DOHH2 (cell line): ENCODE measurements around the gene STK4.

Source experiments
- H3F3A ChIP-seq: fragments of 200-600 bp; sonication (generic), shearing (Covaris generic); 2 replicates; pipeline ENCODE4 v1.6.0; 2016; ENCODE audit warnings: antibody characterized with exemption, mild to moderate bottlenecking; ENCODE audit not compliant: control insufficient read depth, insufficient read depth
- H3K27ac ChIP-seq: fragments of 200-600 bp; sonication (generic); 2 replicates; pipeline ENCODE4 v1.5.1; 2014; ENCODE audit warnings: low read depth, mild to moderate bottlenecking, low read length, moderate library complexity
- H3K27me3 ChIP-seq: fragments of 200-600 bp; sonication (generic); 2 replicates; pipeline ENCODE4 v1.6.1; 2014; ENCODE audit warnings: mild to moderate bottlenecking, low read length, mixed read lengths; ENCODE audit not compliant: control insufficient read depth
- H3K36me3 ChIP-seq: fragments of 200-600 bp; sonication (generic); 2 replicates; pipeline ENCODE4 v1.6.1; 2014; ENCODE audit warnings: mild to moderate bottlenecking, low read length, moderate library complexity, mixed read lengths; ENCODE audit not compliant: control insufficient read depth
- H3K4me1 ChIP-seq: fragments of 200-600 bp; sonication (generic); 2 replicates; pipeline ENCODE4 v1.6.1; 2014; ENCODE audit warnings: mild to moderate bottlenecking, low read length, mixed read lengths; ENCODE audit not compliant: control insufficient read depth
- H3K4me2 ChIP-seq: fragments of 200-600 bp; sonication (generic); 2 replicates; pipeline ENCODE4 v1.6.0; 2014; ENCODE audit warnings: mild to moderate bottlenecking, low read length, moderate library complexity
- H3K4me3 ChIP-seq: fragments of 200-600 bp; sonication (generic); 2 replicates; pipeline ENCODE4 v1.5.1; 2014; ENCODE audit warnings: mild to moderate bottlenecking, low read length, mixed read lengths
- H3K79me2 ChIP-seq: fragments of 200-600 bp; sonication (generic); 2 replicates; pipeline ENCODE4 v1.6.1; 2014; ENCODE audit warnings: mild to moderate bottlenecking, low read length, mixed read lengths; ENCODE audit not compliant: control insufficient read depth
- H3K9me2 ChIP-seq: fragments of 200-600 bp; sonication (generic); replicated peaks from 2 replicates; pipeline ENCODE4 v1.6.1; 2014; ENCODE audit warnings: mild to moderate bottlenecking, low read length, mixed read lengths; ENCODE audit not compliant: control insufficient read depth
- H3K9me3 ChIP-seq: fragments of 200-600 bp; sonication (generic); 2 replicates; pipeline ENCODE4 v1.6.1; 2014; ENCODE audit warnings: antibody characterized with exemption, low read length, mixed read lengths; ENCODE audit not compliant: control insufficient read depth, insufficient read depth
- H4K20me1 ChIP-seq: fragments of 200-600 bp; sonication (generic); 2 replicates; pipeline ENCODE4 v1.6.0; 2014; ENCODE audit warnings: low read depth, mild to moderate bottlenecking, antibody characterized with exemption, low read length, moderate library complexity; ENCODE audit not compliant: control insufficient read depth, insufficient read depth
- CTCF ChIP-seq: fragments of 200-600 bp; sonication (generic); IDR thresholded peaks from one replicate; pipeline ENCODE4 v1.5.1; 2014; ENCODE audit warnings: antibody characterized with exemption, mild to moderate bottlenecking, low read depth, low read length; ENCODE audit not compliant: poor library complexity, severe bottlenecking
- EZH2phosphoT487 ChIP-seq: fragments of 200-600 bp; sonication (generic); IDR thresholded peaks from 2 replicates; pipeline ENCODE4 v1.6.1; 2017; ENCODE audit warnings: borderline replicate concordance, mild to moderate bottlenecking, antibody characterized with exemption, low read length, moderate library complexity, mixed read lengths

STK4 gene

GRCh38 chr20:44993343-44993742 is 27.0 kb downstream of the STK4 start:
- no peak overlapping the region for H3K4me2 ChIP-seq
- no peaks in the 10 kb centered on the region for H3K9me2 ChIP-seq
- peaks cover 49% of the 10 kb centered on the region for H3K4me1 ChIP-seq
- no peaks in the 10 kb centered on the region for H3K27me3 ChIP-seq
- H3K79me2 ChIP-seq = peaks cover 75% of the 10 kb centered on the region
- H3K27ac ChIP-seq = no peak overlapping the region
- H3K36me3 ChIP-seq = peaks cover 89% of the 10 kb centered on the region
- TF ChIP-seq EZH2phosphoT487 = no peak
- TF ChIP-seq CTCF = no peak
- H4K20me1 ChIP-seq = peaks cover 8% of the 10 kb centered on the region; the same call in 1 of the 2 replicates
- no peak overlapping the region for H3K4me3 ChIP-seq
- no peaks in the 10 kb centered on the region for H3K9me3 ChIP-seq
- H3F3A ChIP-seq = no peaks in the 10 kb centered on the region; the same call in 1 of the 2 replicates

- H3K4me3 ChIP-seq = 0 out of 2 replicates have a peak overlapping the region, but pooled peaks have one; percentile 23
Measured at GRCh38 chr20:44997171-44997570, 30.9 kb downstream of the STK4 start.

GRCh38 chr20:44997668-44998067 is 31.4 kb downstream of the STK4 start:
- Histone ChIP-seq H3K79me2 (peaks cover 52% of the 10 kb centered on the region), H3K27me3 (no peaks in the 10 kb centered on the region), H3F3A (peaks cover 6% of the 10 kb centered on the region; the same call in 1 of the 2 replicates), H3K36me3 (peaks cover 94% of the 10 kb centered on the region), H4K20me1 (peaks cover 8% of the 10 kb centered on the region; the same call in 1 of the 2 replicates), H3K4me2 (peak overlapping the region; percentile 43), H3K4me3 (0 out of 2 replicates have a peak overlapping the region, but pooled peaks have one; percentile 23), H3K9me2 (no peaks in the 10 kb centered on the region), H3K4me1 (peaks cover 35% of the 10 kb centered on the region), H3K27ac (peak overlapping the region; percentile 41), H3K9me3 (no peaks in the 10 kb centered on the region)
- TF ChIP-seq CTCF (no peak), EZH2phosphoT487 (no peak)

More at GRCh38 chr20:44997171-44997570, 30.9 kb downstream of the STK4 start:
- Histone ChIP-seq H3F3A (peaks cover 6% of the 10 kb centered on the region; the same call in 1 of the 2 replicates), H3K36me3 (peaks cover 94% of the 10 kb centered on the region), H3K9me2 (no peaks in the 10 kb centered on the region), H3K9me3 (no peaks in the 10 kb centered on the region), H3K79me2 (peaks cover 52% of the 10 kb centered on the region), H4K20me1 (peaks cover 8% of the 10 kb centered on the region; the same call in 1 of the 2 replicates), H3K4me2 (peak overlapping the region; percentile 43), H3K27ac (peak overlapping the region; percentile 41; the same call in 1 of the 2 replicates), H3K4me1 (peaks cover 35% of the 10 kb centered on the region), H3K27me3 (no peaks in the 10 kb centered on the region)
- TF ChIP-seq EZH2phosphoT487 (no peak), CTCF (no peak)
